HEK293 (cell line): ENCODE results near the gene CFAP46.
"Not testable (repeated sequence)": the region's sequence is repeated elsewhere in the genome, so short reads cannot be mapped to it uniquely, and the experiment has no call there.

ENCODE experiments used
- YY1 ChIP-seq: fragments of 450-650 bp; formaldehyde crosslinking; IDR thresholded peaks from 2 replicates; pipeline ENCODE4 v1.5.1; 2018; ENCODE audit warnings: missing biosample characterization, missing genetic modification characterization
- ZNF324 ChIP-seq: fragments of 450-650 bp; formaldehyde crosslinking; IDR thresholded peaks from 2 replicates; pipeline ENCODE4 v1.5.1; 2016; ENCODE audit warnings: missing biosample characterization, missing genetic modification characterization
- ZNF341 ChIP-seq: fragments of 450-650 bp; formaldehyde crosslinking; IDR thresholded peaks from 2 replicates; pipeline ENCODE4; 2016; ENCODE audit warnings: low read depth, missing biosample characterization, missing genetic modification characterization
- ZNF37A ChIP-seq: fragments of 450-650 bp; IDR thresholded peaks from 2 replicates; pipeline ENCODE4 v1.5.1; 2018; ENCODE audit warnings: missing biosample characterization, missing genetic modification characterization
- TF ChIP-seq, protein P1 (sequence below): fragments of 450-650 bp; IDR thresholded peaks from 2 replicates; pipeline ENCODE4 v1.5.1; 2018; ENCODE audit warnings: missing biosample characterization, mild to moderate bottlenecking, missing genetic modification characterization

DNA sequence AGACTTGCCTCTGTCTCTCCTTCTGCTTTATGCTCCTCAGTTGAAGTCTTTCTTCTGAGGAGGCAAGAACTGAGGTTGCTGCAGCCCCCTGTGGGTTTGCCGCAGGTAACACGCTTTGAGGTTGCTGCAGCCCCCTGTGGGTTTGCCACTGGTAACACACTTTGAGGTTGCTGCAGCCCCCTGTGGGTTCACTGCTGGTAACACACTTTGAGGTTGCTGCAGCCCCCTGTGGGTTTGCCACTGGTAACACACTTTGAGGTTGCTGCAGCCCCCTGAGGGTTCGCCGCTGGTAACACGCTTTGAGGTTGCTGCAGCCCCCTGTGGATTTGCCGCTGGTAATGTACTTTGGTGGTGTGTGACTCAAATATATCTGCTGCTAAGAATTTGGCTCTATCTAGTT, 48.6 kb downstream of the CFAP46 start:
- not testable (repeated sequence) for TF ChIP-seq ZNF341, ZNF324, YY1, ZNF37A (tag by site-specific recombination)
- TF ChIP-seq, protein P1, sequence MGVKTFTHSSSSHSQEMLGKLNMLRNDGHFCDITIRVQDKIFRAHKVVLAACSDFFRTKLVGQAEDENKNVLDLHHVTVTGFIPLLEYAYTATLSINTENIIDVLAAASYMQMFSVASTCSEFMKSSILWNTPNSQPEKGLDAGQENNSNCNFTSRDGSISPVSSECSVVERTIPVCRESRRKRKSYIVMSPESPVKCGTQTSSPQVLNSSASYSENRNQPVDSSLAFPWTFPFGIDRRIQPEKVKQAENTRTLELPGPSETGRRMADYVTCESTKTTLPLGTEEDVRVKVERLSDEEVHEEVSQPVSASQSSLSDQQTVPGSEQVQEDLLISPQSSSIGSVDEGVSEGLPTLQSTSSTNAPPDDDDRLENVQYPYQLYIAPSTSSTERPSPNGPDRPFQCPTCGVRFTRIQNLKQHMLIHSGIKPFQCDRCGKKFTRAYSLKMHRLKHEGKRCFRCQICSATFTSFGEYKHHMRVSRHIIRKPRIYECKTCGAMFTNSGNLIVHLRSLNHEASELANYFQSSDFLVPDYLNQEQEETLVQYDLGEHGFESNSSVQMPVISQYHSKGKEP (tag by site-specific recombination) = not testable (repeated sequence)
